IPS-NIHi11 (cell line): Measurements from ENCODE around the gene SHLD1.

ENCODE experiments used
- DNase-seq: peaks from one replicate; pipeline ENCODE4 v3.0.0; 2012; ENCODE audit warnings: mixed read lengths, low spot score

Gene SHLD1

GRCh38 chr20:5848711-5849505 lies 98.7 kb downstream of the SHLD1 start:
- no peak for DNase-seq

DNA sequence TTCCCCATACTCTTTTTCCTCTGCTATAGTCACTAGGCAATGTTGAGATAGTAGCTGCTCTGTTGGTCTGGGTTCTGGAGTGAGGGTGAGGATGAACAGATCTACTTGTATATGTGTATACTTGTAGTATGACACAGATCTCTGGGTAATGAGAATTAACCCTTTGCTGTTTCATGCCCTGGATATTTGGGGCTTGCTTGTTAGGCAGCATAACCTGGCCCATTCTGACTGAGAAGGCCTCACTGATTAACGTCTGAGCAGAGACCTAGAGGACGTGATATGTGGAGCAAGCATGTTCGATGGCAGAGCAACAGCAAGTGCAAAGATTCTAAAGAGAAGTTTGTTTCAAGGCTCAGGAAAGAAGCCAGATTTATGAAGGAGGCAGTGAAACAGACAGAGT lies 105.7 kb downstream of the SHLD1 start:
- no peak for DNase-seq

GRCh38 chr20:5859608-5860007 lies 109.4 kb downstream of the SHLD1 start:
- DNase-seq, result no peak

DNA sequence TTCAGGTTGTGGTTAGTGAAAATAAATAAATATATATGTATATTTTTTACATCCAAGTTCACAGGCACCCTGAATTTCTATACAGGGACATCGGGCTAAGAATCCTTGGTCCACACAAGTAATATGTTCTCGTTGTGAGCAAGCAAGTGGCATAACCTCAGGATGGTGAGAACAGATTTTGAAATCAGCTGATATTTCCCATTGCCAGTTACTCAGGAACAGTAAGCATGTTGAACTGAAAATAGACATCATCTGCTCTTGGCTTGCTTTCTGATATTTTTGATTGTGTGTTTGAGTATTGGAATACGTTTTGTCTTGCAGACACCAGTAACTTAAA lies 112.5 kb downstream of the SHLD1 start:
- no peak for DNase-seq

- no peak for DNase-seq
These were observed 113.0 kb downstream of the SHLD1 start for GRCh38 chr20:5863040-5863833.

GRCh38 chr20:5864428-5864827 lies 114.2 kb downstream of the SHLD1 start:
- DNase-seq, result no peak

DNA sequence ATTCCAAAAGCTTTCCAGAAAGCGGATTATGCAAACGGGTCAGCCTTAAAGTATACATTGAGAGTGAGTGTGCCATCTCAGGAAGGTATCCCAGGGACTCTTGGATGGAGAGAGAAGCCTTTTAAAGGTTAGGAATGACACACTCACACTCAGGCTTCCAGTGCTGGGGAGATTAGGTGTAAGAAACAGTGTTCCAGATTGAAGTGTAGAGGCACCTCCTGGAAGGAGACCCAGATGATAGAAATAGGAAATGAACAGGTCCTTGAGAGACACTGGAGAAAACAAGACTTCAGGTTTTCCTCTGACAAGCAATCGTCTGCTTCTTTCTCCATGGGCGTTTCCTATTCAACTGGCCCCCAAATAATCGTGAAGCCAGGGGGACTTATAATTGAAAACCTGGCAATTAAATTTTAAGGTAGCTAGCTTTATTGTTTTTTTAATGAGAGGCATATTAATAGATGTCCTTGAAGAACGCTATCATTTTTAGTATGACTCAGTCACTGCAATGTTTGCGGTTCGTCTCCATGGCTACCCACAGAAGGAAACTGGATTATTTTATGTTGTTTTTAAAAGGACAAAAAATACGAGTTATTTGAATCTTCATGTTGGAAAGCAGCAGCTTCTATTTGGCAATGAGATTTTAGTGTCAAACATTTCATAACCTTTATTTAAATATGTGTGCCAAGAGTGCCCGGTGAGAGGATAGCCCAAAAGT lies 114.8 kb downstream of the SHLD1 start:
- DNase-seq, result no peak

DNA sequence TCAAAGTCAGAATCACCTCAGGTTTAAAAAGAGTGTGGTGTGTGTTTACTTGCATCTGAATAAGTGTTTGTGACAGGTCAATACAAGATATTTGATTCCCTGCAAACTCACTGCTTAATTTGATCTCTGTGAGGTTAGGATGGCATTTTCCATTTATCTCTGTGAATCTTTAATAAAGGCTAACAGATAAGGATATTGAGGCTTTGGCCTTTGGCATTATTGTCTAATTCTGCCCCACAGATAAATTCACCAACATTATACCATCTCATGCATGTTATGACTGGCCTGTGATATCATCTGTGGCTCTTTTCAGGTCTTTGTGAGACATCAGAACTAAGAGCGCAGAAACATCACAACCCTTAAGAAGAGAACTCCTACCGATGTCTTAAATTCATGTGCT lies 115.4 kb downstream of the SHLD1 start:
- no peak for DNase-seq

DNA sequence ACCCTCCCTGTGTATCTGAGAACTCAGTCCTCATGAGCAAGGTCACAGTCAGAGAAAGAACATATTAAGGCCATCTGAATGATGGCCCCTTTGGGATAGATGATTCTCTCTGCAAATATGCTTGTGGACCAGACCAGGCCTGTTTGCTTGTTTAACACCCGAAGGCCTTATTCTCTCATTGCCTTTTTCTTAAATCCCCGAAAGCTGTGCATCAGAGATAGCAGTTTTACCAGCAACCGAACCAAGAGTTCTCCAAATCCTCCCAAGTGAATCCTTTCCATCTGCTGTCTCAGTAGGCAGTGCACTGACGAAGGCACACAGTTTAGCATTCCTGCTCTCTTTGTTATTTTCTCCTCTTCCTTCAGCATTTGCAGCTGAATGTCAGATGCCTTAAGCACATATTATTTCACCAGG lies 120.4 kb downstream of the SHLD1 start:
- no peak for DNase-seq

DNA sequence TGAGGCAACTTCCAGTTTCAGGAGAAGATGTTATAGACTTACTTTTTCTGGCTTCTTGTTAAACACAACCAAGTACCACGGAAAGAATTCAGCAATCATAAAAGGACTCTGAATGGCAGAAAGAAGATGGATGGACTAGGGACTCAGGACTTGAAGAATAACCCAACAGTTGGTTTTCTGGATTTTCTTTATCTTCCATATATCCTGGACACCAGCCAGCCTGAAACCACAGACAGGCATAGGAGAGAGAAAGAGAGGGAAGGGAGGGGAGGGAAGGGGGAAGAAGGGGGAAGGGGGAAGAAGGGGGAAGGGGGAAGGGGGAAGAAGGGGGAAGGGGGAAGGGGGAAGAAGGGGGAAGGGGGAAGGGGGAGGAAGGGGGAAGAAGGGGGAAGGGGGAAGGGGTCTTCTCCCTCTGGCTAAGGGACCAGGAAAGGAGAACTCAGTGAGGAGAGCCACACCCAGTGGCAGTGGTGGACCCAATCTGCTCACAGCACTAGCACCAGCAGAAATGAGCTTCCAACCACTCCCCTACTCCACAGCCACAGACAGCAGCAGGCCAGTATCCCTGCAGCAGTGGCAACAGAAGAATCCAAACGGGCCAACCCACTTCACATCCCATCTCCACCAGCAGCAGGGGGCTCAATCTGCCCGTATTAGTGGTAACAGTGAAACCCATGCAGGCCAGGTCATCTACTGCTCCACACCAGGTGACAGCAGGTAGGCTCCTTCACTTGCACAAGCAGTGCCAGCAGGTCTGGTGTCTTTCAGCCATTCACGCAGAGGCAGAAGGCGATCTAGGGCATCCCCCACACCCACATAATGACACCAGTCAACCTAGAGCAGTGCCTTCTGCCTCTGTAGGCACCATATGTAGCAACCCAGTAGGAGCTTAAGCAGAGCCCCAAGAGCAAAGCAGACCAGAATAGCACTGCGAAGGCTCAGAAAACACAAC lies 121.5 kb downstream of the SHLD1 start:
- DNase-seq, result no peak

DNA sequence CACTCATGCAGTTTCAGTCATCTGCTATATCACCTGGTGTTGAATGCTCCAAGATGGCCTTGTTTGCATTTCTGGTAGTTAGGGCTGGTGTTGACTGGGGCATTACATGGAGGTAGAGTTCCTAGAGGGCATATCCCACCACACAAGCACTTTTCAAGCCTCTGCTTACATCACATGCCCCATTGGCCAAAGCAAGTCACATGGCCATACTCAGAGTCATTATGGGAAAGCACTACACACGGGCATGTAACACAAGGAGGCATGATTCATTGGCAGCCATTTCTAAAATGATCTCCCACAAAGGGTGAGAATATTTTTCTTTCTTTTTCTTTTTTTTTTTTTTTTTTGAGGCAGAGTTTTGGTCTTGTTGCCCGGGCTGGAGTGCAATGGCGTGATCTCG lies 126.9 kb downstream of the SHLD1 start:
- DNase-seq, result no peak

- DNase-seq, result no peak
These were observed 130.1 kb downstream of the SHLD1 start for GRCh38 chr20:5880326-5880725.

DNA sequence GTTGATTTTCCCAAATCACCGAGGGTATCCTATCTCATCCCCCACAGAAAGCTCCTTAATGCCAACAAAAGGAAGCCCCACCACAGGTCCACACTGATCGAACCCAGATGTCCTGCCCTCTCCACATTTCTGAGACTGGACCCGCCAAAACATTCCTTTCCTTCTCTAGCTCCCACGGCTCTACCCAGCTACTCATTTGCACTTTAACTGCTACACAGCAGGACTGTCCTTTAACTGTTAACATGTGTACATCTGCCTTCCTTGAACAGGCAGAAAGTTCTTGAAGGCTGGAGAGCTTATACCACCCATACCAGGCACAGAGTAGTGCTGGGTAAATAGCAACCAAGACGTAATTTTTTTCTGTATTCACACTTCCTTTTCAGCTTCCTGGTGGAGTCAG lies 131.5 kb downstream of the SHLD1 start:
- no peak for DNase-seq

DNA sequence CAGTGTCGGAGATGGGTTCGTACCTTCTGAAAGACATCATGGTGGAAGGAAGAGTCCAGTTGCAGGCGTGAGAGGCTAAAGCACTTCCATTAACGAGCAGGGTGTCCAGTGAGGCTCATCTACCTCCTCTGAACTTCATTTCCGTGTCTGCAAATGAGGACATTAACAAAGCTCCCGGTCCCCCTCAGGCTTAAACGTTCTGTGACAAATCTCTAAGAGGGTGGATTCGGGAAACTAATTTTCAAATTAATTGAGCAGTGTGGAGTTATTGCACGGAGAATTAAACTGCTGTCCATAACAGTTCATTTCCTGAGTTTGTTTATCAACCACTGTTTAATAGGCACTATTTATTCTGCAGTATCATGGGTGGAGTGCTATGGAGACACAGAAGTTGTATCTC lies 132.0 kb downstream of the SHLD1 start:
- DNase-seq, result no peak

DNA sequence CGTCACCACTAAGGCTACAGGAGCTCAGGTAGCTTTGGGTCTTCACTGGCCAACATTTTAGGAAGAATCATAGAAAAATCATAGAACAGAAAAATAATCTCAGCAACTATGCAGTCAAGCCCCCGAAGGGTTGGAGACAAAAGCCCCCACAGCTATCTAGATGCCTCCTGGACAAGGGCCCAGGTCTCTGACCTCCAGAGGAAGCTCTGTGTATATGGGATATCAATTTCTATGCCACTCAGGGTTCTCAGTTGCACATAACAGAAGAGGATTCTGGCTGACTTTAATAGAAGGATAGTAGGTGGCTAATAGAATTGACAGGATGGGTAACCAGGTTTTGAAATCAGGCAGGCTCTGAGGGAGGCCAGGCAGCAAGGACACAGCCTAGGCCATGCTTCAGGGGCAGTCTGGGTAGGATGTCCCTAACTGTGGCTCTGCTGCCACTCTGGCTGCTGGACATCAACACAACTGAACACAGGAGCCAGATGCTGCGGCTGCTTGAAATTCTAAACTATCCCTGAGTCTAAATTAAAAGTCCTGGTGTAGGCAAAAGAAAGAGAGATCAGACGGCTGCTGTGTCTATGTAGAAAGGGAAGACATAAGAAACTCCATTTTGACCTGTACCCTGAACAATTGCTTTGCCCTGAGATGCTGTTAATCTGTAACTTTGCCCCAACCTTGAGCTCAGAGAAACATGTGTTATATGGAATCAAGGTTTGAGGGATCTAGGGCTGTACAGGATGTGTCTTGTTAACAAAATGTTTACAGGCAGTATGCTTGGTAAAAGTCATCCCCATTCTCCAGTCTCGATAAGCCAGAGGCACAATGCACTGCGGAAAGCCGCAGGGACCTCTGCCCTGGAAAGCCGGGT lies 134.5 kb downstream of the SHLD1 start:
- no peak for DNase-seq

- DNase-seq, result no peak
These were observed 135.7 kb downstream of the SHLD1 start for GRCh38 chr20:5885866-5886265.

GRCh38 chr20:5886788-5887187 lies 136.6 kb downstream of the SHLD1 start:
- no peak for DNase-seq

DNA sequence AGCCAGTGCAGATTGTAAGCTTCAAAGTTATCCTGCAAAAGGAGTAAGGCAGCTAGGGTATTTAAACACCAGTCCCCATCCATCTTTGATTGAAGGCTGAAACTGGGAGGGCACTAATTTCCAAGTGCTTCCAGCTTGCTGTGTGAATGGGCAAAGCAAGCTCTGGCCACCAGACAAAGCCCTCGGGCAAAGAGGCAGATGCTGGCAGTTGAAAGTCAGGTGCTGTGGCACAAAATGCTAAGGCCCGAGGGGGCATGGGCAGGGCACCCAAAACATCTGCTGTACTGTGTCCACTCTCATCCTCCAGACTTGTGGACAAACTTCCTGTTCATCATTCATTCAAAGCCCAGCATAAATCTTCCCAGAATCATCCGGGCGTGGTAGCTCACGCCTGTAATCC lies 137.2 kb downstream of the SHLD1 start:
- DNase-seq, result no peak

DNA sequence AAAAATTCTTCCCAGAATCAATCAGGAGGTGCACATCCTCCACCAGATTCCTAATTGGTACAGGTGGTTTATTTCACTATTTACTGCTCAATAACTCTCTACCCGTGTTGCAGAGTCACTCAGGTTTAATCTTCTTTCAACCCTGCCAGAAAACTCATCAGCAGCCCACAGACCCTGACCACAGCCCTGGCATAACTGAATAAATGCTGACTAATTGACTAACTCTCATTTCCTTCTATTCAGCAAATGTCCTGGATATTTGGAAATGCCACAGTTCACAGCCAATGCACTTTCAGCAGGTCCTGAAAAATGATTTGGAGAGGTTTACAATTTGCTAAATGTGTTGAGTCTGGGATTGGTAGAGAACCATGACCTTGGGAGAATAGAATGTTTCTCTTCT lies 137.8 kb downstream of the SHLD1 start:
- no peak for DNase-seq

GRCh38 chr20:5890773-5891441 lies 140.7 kb downstream of the SHLD1 start:
- DNase-seq, result no peak
